Karpas-422 (cell line): Measurements from ENCODE around the gene CDC25A. TPM values are rescaled to one million over a fixed set of nuclear protein-coding genes. Genes with fewer than 3 reads are reported as not detected.

ENCODE experiments used
- DNase-seq: peaks from one replicate; pipeline ENCODE4 v3.0.0-alpha.2; 2015
- H2AFZ ChIP-seq: fragments of 200-600 bp; sonication (generic); 2 replicates; pipeline ENCODE4 v1.6.1; 2014; ENCODE audit warnings: antibody characterized with exemption, low read length, mixed read lengths
- H3K27ac ChIP-seq: fragments of 200-600 bp; sonication (generic); 2 replicates; pipeline ENCODE4 v1.5.1; 2014; ENCODE audit warnings: mild to moderate bottlenecking, low read length, moderate library complexity
- H3K27me3 ChIP-seq: fragments of 200-600 bp; sonication (generic); 2 replicates; pipeline ENCODE4 v1.6.1; 2014; ENCODE audit warnings: low read length, mixed read lengths
- H3K36me3 ChIP-seq: fragments of 200-600 bp; sonication (generic); 2 replicates; pipeline ENCODE4 v1.6.1; 2014; ENCODE audit warnings: low read length, mixed read lengths; ENCODE audit not compliant: insufficient read depth
- H3K4me1 ChIP-seq: fragments of 200-600 bp; sonication (generic); 2 replicates; pipeline ENCODE4 v1.6.1; 2014; ENCODE audit warnings: mild to moderate bottlenecking, low read length, mixed read lengths
- H3K4me2 ChIP-seq: fragments of 200-600 bp; sonication (generic); 2 replicates; pipeline ENCODE4 v1.6.1; 2014; ENCODE audit warnings: low read length, low read depth, mild to moderate bottlenecking; ENCODE audit not compliant: poor library complexity, severe bottlenecking
- H3K4me3 ChIP-seq: fragments of 200-600 bp; sonication (generic); 2 replicates; pipeline ENCODE4 v1.5.1; 2014; ENCODE audit warnings: mild to moderate bottlenecking, antibody characterized with exemption, low read length, mixed read lengths
- H3K79me2 ChIP-seq: fragments of 200-600 bp; sonication (generic); 2 replicates; pipeline ENCODE4 v1.6.1; 2014; ENCODE audit warnings: mild to moderate bottlenecking, low read length, mixed read lengths
- H3K9ac ChIP-seq: fragments of 200-600 bp; sonication (generic); 2 replicates; pipeline ENCODE4 v1.6.0; 2014; ENCODE audit warnings: low read length
- H3K9me2 ChIP-seq: fragments of 200-600 bp; sonication (generic), shearing (Covaris generic); replicated peaks from 2 replicates; pipeline ENCODE4 v1.6.0; 2014; ENCODE audit warnings: mild to moderate bottlenecking, low read length, moderate library complexity; ENCODE audit not compliant: insufficient read depth
- H3K9me3 ChIP-seq: fragments of 300-700, 200-600 bp; sonication (generic); 2 replicates; pipeline ENCODE4 v1.6.1; 2014; ENCODE audit warnings: low read length, mixed read lengths
- H4K20me1 ChIP-seq: fragments of 200-600 bp; sonication (generic); 2 replicates; pipeline ENCODE4 v1.6.1; 2014; ENCODE audit warnings: mild to moderate bottlenecking, antibody characterized with exemption, low read length, low read depth; ENCODE audit not compliant: insufficient read depth
- total RNA-seq: library from RNA; depleted of rRNA; stranded (reverse); fragments of >200 nt; shearing (Covaris generic); gene quantifications from 2 replicates; pipeline ENCODE4 v1.2.3, GENCODE V29; 2014; ENCODE audit warnings: low replicate concordance

Gene CDC25A
- total RNA-seq, 1 experiment from 2014 or later: 12.9 TPM

DNA sequence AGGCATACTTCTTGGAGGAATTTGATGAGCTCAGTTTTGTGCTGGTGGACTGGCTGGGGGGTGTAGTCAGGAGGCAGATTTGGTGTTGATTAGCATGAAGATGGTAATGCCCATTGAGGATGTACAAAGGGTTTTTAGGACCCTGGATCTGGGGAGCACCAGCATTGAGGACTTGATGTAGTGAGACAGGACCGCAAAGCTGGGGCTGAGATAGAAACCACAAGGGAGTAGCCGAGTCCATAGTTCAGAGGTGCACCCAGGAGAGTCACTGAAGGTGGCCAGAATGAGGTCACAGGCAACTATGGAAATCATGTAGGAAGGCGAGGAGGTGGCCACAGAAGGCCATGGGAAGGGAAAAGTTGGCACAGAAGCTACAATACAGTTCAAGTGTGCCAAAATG is 2.7 kb upstream of the CDC25A start:
- no peak overlapping the region for H3K4me2 ChIP-seq
- peaks cover 28% of the 10 kb centered on the region for H3K4me1 ChIP-seq
- H3K9me3 ChIP-seq: no peaks in the 10 kb centered on the region
- no peak for DNase-seq
- peak overlapping the region; percentile 42; the same call in 1 of the 2 replicates for H2AFZ ChIP-seq
- H3K36me3 ChIP-seq: peaks cover 8% of the 10 kb centered on the region
- H3K4me3 ChIP-seq: no peak overlapping the region
- H3K9me2 ChIP-seq: no peaks in the 10 kb centered on the region
- no peaks in the 10 kb centered on the region for H4K20me1 ChIP-seq
- H3K27ac ChIP-seq: no peak overlapping the region
- no peaks in the 10 kb centered on the region for H3K27me3 ChIP-seq
- peaks cover 23% of the 10 kb centered on the region for H3K79me2 ChIP-seq
- no peak overlapping the region for H3K9ac ChIP-seq

DNA sequence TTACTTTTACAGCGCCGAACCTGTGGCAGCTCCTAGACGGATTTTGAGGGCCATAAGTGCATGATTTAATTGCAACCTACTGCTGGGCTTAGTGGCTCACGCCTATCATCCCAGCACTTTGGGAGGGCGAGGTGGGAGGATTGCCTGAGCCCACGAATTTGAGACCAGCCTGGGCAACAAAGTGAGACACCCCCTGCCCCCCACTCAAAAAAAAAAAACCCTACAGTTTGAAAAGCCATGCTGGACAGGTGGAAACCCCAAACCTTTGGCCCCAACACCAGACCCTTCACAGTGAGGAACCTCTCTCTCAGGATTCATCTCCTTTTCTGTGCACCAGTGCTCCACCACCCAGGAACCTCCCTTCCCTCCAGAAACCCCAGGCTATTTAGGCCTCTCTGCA is 1.1 kb upstream of the CDC25A start:
- 0 out of 2 replicates have a peak overlapping the region, but pooled peaks have one; percentile 69 for H3K9ac ChIP-seq

GRCh38 chr3:48187579-48188265 is 495 bp downstream of the CDC25A start:
- Histone ChIP-seq H3K9me2 (no peaks in the 10 kb centered on the region), H2AFZ (no peak overlapping the region), H3K27ac (peak overlapping the region; percentile 74), H4K20me1 (no peaks in the 10 kb centered on the region), H3K4me3 (peak overlapping the region; percentile 78), H3K9ac (peak overlapping the region; percentile 91), H3K79me2 (peaks cover 54% of the 10 kb centered on the region), H3K27me3 (no peaks in the 10 kb centered on the region), H3K4me1 (peaks cover 33% of the 10 kb centered on the region), H3K4me2 (peak overlapping the region; percentile 92), H3K9me3 (no peaks in the 10 kb centered on the region), H3K36me3 (peaks cover 39% of the 10 kb centered on the region)
- peak; percentile 51 for DNase-seq

More for the DNA sequence above, 1.1 kb upstream of the CDC25A start:
- Histone ChIP-seq H2AFZ (peak overlapping the region; percentile 90; the same call in 1 of the 2 replicates), H3K4me1 (peaks cover 36% of the 10 kb centered on the region), H4K20me1 (no peaks in the 10 kb centered on the region), H3K9me3 (no peaks in the 10 kb centered on the region), H3K79me2 (peaks cover 38% of the 10 kb centered on the region), H3K27me3 (no peaks in the 10 kb centered on the region), H3K4me3 (no peak overlapping the region), H3K36me3 (peaks cover 24% of the 10 kb centered on the region), H3K27ac (no peak overlapping the region), H3K4me2 (peak overlapping the region; percentile 74), H3K9me2 (no peaks in the 10 kb centered on the region)
- DNase-seq: no peak

DNA sequence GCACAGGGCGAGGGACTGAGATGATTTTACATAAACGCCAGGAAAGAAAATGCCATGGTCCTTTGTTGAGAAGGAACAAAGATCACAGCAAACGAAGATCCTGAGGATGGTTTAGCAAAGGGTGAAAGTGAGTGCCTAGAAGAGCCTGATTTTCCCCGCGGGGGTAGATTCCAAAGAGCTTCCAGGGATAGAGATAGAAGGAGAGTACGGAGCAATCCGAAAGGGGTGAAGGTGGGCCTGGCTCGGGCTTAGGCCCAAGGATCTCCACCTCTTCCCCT is 977 bp downstream of the CDC25A start:
- peaks cover 44% of the 10 kb centered on the region for H3K36me3 ChIP-seq
- peak overlapping the region; percentile 91 for H3K9ac ChIP-seq
- peak overlapping the region; percentile 74 for H3K27ac ChIP-seq
- no peaks in the 10 kb centered on the region for H4K20me1 ChIP-seq
- no peaks in the 10 kb centered on the region for H3K9me3 ChIP-seq
- no peak overlapping the region for H2AFZ ChIP-seq
- H3K27me3 ChIP-seq: no peaks in the 10 kb centered on the region
- DNase-seq: no peak
- peaks cover 36% of the 10 kb centered on the region for H3K4me1 ChIP-seq
- peaks cover 59% of the 10 kb centered on the region for H3K79me2 ChIP-seq
- H3K4me3 ChIP-seq: peak overlapping the region; percentile 78
- no peaks in the 10 kb centered on the region for H3K9me2 ChIP-seq
- peak overlapping the region; percentile 92 for H3K4me2 ChIP-seq

DNA sequence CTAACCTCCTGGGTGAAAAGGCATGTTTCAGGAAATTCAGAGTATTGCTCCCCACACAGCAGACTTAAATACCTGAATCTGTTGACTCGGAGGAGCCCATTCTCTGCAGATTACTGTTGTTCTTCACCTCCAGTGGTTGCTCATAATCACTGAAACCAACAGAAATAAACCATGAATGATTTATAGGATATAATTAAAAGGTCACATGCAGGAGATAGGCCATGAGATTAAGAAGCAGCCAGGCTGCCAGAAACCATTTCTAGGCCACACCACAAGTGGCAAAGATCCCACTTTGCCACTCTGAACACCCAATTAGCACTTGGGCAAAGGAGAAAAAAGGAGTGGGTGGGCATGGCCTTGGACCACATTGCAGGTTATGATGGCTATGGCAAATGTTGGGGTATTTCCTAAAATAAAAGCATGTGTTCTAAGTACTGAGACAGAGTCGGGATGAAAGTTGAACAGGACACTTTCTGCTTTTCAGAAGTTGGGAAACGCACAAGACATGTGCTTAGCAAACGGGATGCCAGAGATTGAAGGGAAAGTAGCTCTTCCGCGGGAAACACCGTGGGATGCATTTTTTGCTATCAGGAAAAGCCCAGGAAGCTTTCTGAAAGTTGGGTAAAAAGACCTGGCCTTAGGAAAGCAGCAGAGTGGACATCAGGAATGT is 1.5 kb downstream of the CDC25A start:
- Histone ChIP-seq H3K9me2 (no peaks in the 10 kb centered on the region), H3K27me3 (no peaks in the 10 kb centered on the region), H3K4me1 (peaks cover 36% of the 10 kb centered on the region), H3K27ac (peak overlapping the region; percentile 74), H3K9me3 (no peaks in the 10 kb centered on the region), H2AFZ (no peak overlapping the region), H3K9ac (peak overlapping the region; percentile 91), H3K4me3 (peak overlapping the region; percentile 78), H3K36me3 (peaks cover 49% of the 10 kb centered on the region), H3K79me2 (peaks cover 64% of the 10 kb centered on the region), H3K4me2 (peak overlapping the region; percentile 92), H4K20me1 (no peaks in the 10 kb centered on the region)
- DNase-seq: peak; percentile 55

DNA sequence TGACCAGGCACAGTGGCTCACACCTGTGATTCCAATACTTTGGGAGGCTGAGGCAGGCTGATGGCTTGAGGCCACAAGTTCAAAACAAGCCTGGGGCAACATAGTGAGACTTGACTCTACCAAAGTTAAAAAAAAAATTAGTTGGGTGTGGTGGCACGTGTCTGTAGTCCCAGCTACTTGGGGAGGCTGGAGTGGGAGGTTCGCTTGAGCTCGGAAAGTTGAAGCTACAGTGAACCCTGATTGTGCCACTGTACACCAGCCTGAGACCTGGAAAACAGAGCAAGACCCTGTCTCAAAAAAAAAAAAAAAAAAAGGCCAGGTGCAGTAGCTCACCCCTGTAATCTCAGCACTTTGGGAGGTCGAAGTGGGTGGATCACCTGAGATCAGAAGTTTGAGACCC is 3.1 kb downstream of the CDC25A start:
- Histone ChIP-seq H3K9me2 (no peaks in the 10 kb centered on the region), H3K9me3 (no peaks in the 10 kb centered on the region), H3K27me3 (no peaks in the 10 kb centered on the region), H2AFZ (no peak overlapping the region), H3K4me2 (peak overlapping the region; percentile 92), H4K20me1 (no peaks in the 10 kb centered on the region), H3K36me3 (peaks cover 65% of the 10 kb centered on the region), H3K4me3 (0 out of 2 replicates have a peak overlapping the region, but pooled peaks have one; percentile 78), H3K9ac (0 out of 2 replicates have a peak overlapping the region, but pooled peaks have one; percentile 21), H3K4me1 (peaks cover 36% of the 10 kb centered on the region), H3K27ac (0 out of 2 replicates have a peak overlapping the region, but pooled peaks have one; percentile 20), H3K79me2 (peaks cover 80% of the 10 kb centered on the region)
- DNase-seq: no peak

- H3K79me2 ChIP-seq: peaks cover 88% of the 10 kb centered on the region
- H4K20me1 ChIP-seq: no peaks in the 10 kb centered on the region
- H3K4me3 ChIP-seq: no peak overlapping the region
- H3K9me3 ChIP-seq: no peaks in the 10 kb centered on the region
- peaks cover 73% of the 10 kb centered on the region for H3K36me3 ChIP-seq
- no peak for DNase-seq
- no peaks in the 10 kb centered on the region for H3K9me2 ChIP-seq
- H3K27me3 ChIP-seq: no peaks in the 10 kb centered on the region
- no peak overlapping the region for H3K4me2 ChIP-seq
- no peak overlapping the region for H2AFZ ChIP-seq
- no peak overlapping the region for H3K9ac ChIP-seq
- no peak overlapping the region for H3K27ac ChIP-seq
- peaks cover 36% of the 10 kb centered on the region for H3K4me1 ChIP-seq
Observed at GRCh38 chr3:48184299-48184698, 3.9 kb downstream of the CDC25A start.

DNA sequence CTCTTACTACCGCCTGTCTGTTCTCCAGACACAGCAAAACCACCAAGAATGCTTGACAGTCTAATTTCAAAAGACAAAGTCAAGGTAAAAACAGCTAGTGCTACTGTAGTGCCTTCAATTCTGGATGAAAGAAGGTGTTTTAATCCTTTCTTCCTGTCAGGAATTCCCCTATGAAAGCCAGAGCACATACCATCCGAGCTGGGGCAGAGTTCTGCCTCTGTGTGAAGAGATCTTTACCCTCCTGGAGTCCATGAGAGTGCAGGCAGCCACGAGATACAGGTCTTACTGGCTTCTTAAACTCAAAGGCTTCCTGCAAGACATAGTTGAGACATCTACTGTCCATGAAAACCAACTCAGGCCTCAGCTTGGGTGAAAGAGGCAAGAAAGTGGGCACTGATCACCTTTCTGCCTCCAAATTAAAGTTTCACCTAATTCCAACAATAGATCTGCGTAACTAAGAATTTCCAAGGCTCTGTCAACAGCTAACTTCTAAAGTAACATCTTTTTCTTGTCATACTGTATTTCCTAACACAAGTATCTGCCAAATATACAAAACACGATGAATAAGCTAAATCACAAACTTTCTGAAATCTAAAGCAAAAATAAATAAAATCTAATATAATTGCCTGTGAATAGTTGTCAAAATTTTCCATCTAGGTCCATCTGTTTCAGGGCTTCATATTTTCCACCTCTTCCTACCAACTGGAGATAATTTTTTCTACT is 7.5 kb downstream of the CDC25A start:
- Histone ChIP-seq H3K27ac (no peak overlapping the region), H3K9me3 (no peaks in the 10 kb centered on the region), H3K4me3 (no peak overlapping the region), H3K4me1 (peaks cover 17% of the 10 kb centered on the region), H3K79me2 (peaks cover 96% of the 10 kb centered on the region), H4K20me1 (no peaks in the 10 kb centered on the region), H3K27me3 (no peaks in the 10 kb centered on the region), H3K4me2 (no peak overlapping the region), H3K9me2 (no peaks in the 10 kb centered on the region), H3K36me3 (peaks cover 97% of the 10 kb centered on the region), H2AFZ (no peak overlapping the region), H3K9ac (no peak overlapping the region)
- no peak for DNase-seq
